Stomach (tissue), 9 donors: ENCODE data around the gene NUP93. TPM values are rescaled to one million over a fixed set of nuclear protein-coding genes. Genes with fewer than 3 reads are reported as not detected.

Source experiments
- DNase-seq, 2 donors: peaks; one replicate each; pipeline versions ENCODE4 v3.0.0 to v3.0.0-alpha.2; 2013 to 2019
- H3K27ac ChIP-seq, 5 donors: fragments of 200-600 bp in 4 of 5; sonication (generic) in 4 of 5; one replicate each; pipeline ENCODE4 v1.5.1; 2013 to 2019; ENCODE audit warnings: mild to moderate bottlenecking in 1 of 5, moderate library complexity in 1 of 5
- H3K27me3 ChIP-seq, 3 donors: fragments of 200-600 bp; sonication (generic); one replicate each; pipeline ENCODE4 v1.5.1; 2017 to 2019; ENCODE audit warnings: mixed run types in 1 of 3
- H3K36me3 ChIP-seq, 4 donors: fragments of 200-600 bp; sonication (generic); 1 replicate in 3 of 4; 2 replicates in 1 of 4; pipeline ENCODE4 v1.5.1; 2016 to 2019
- H3K4me1 ChIP-seq, 4 donors: fragments of 200-600 bp; sonication (generic); one replicate each; pipeline ENCODE4 v1.5.1; 2016 to 2019
- H3K4me3 ChIP-seq, 4 donors: fragments of 200-600 bp; sonication (generic) in 3 of 4; one replicate each; pipeline ENCODE4 v1.5.1; 2016 to 2019; ENCODE audit warnings: mild to moderate bottlenecking in 1 of 4
- H3K9me3 ChIP-seq, 4 donors: fragments of 200-600 bp; sonication (generic); one replicate each; pipeline ENCODE4 v1.5.1; 2016 to 2019
- EP300 ChIP-seq: sonication (generic); formaldehyde crosslinking; IDR thresholded peaks from one replicate; pipeline ENCODE4 v1.6.1; 2017; ENCODE audit warnings: antibody characterized with exemption
- POLR2A ChIP-seq, 4 donors: fragments of 450-650 bp; IDR thresholded peaks; one replicate each; pipeline ENCODE4 v1.6.1; 2016; ENCODE audit warnings: antibody characterized with exemption in 4 of 4, control low read depth in 2 of 4, mild to moderate bottlenecking in 1 of 4, moderate library complexity in 1 of 4
- POLR2AphosphoS5 ChIP-seq, 3 donors: sonication (generic); formaldehyde crosslinking; IDR thresholded peaks; one replicate each; pipeline ENCODE4 v1.6.1; 2016; ENCODE audit warnings: antibody characterized with exemption in 3 of 3
- WGBS, 5 donors: extraction: QIAGEN DNeasy Blood & Tissue Kit in 3 of 5; methylation state at CpG; one replicate each; pipeline versions ENCODE4 v1.1.5 to v1.1.7; 2013 to 2018; 5-methylcytosine and 5-hydroxymethylcytosine counted together
- intact Hi-C: fragments of 100-400 bp; cut with DNase I; formaldehyde crosslinking; loops from one replicate; pipeline ENCODE4 v1.15.1; 2023; ENCODE audit warnings: low total_unique reads
- polyA plus RNA-seq, 3 donors: library from polyadenylated mRNA; stranded (reverse); fragments of 200-250 nt; gene quantifications; one replicate each; pipeline ENCODE4 v1.2.3, GENCODE V29; 2013
- total RNA-seq, 5 donors: library from RNA; depleted of rRNA; stranded (reverse); fragments of >200 nt; gene quantifications; one replicate each; pipeline versions ENCODE4 v1.1.0 to v1.2.3, GENCODE V29; 2014 to 2016
- TF ChIP-seq, protein P1 (sequence below), 7 experiments: fragments of 450-650 bp in 4 of 7; fragments of 200-600 bp in 3 of 7; sonication (generic) in 3 of 7; IDR thresholded peaks; one replicate each; pipeline ENCODE4 v1.5.1; 2016 to 2019; ENCODE audit warnings: antibody characterized with exemption in 7 of 7, control low read depth in 2 of 7, mild to moderate bottlenecking in 1 of 7
- donor health status: healthy with polysubstance abuse.
- donor health status: Bipolar disorder and iron deficiency.
- donor health status: healthy.

Gene NUP93
- total and polyA plus RNA-seq, 8 donors: 26.7 to 184 (median 47.2) TPM

DNA sequence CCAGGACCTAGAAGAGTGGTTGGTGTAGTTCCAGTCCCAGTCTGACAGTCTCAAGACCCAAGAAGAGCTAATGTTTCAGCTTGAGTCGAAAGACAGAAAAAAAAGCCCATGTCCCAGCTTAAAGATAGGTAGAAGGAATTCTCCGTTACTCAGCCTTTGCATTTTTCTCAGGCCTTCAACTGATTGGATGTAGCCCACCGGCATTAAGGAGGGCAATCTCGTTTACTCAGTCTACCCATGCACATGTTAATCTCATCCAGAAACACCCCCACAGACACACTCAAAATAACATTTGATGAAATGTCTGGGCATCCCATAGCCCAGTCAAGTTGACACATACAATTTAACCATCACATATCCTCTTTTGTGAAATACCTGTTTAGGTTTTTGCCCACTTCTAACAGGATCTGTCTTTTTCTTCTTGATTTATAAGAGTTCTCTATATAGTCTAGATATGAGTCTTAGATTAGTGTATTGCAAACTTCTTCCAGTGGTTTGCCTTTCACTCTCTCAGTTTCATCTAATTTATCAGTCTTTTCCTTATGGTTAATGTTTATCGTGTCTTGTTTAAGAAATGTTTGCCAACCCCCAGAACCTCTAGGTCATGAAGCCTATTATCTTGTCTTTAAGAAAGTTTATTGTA, 7.6 kb upstream of the NUP93 start:
- intact Hi-C loops: no loop called here
- Histone ChIP-seq H3K4me1 (peaks cover 0 to 3% (median 0%) of the 10 kb centered on the region in 4 donors), H3K4me3 (no peak overlapping the region), H3K9me3 (no peaks in the 10 kb centered on the region), H3K27ac (no peak overlapping the region), H3K36me3 (no peaks in the 10 kb centered on the region), H3K27me3 (no peaks in the 10 kb centered on the region)
- DNase-seq: no peak
- 63 to 81% (median 67%) methylated on average over 5 of the region's 5 CpGs for WGBS, 5 donors
- no peak for TF ChIP-seq EP300
- TF ChIP-seq, protein P1, sequence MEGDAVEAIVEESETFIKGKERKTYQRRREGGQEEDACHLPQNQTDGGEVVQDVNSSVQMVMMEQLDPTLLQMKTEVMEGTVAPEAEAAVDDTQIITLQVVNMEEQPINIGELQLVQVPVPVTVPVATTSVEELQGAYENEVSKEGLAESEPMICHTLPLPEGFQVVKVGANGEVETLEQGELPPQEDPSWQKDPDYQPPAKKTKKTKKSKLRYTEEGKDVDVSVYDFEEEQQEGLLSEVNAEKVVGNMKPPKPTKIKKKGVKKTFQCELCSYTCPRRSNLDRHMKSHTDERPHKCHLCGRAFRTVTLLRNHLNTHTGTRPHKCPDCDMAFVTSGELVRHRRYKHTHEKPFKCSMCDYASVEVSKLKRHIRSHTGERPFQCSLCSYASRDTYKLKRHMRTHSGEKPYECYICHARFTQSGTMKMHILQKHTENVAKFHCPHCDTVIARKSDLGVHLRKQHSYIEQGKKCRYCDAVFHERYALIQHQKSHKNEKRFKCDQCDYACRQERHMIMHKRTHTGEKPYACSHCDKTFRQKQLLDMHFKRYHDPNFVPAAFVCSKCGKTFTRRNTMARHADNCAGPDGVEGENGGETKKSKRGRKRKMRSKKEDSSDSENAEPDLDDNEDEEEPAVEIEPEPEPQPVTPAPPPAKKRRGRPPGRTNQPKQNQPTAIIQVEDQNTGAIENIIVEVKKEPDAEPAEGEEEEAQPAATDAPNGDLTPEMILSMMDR (IDR thresholded peaks at IDR 0.05): no peak
- no peak for TF ChIP-seq POLR2A (IDR thresholded peaks at IDR 0.05)
- no peak for TF ChIP-seq POLR2AphosphoS5 (IDR thresholded peaks at IDR 0.05)

DNA sequence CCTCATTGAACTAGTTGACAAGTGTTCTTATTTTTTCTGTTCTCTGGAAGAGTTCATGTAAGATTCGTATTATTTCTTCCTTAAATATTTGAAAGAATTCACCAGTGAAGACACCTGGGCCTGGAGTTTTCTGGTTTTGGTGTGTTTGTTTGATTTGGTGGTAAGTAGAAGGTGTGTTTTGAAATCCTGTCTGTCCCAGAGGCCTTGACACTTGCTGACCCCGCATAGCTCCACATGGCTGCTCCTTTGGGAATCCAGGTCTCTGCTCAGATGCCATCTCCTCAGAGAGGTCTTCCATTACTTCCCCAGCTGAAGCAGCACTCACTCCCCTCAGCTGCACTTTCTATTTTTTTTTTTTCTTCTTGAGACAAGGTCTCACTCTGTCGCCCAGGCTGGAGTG, 5.7 kb upstream of the NUP93 start:
- Histone ChIP-seq H3K36me3 (no peaks in the 10 kb centered on the region), H3K4me1 (peaks cover 5 to 22% (median 9%) of the 10 kb centered on the region in 4 donors), H3K27ac (no peak overlapping the region), H3K4me3 (no peak overlapping the region), H3K27me3 (no peaks in the 10 kb centered on the region), H3K9me3 (no peaks in the 10 kb centered on the region)
- WGBS, 5 donors: 90 to 93% (median 92%) methylated on average over 3 of the region's 3 CpGs
- DNase-seq: no peak
- TF ChIP-seq EP300: no peak
- TF ChIP-seq POLR2A (IDR thresholded peaks at IDR 0.05): no peak
- TF ChIP-seq, protein P1 (IDR thresholded peaks at IDR 0.05): no peak
- intact Hi-C loops: no loop called here

DNA sequence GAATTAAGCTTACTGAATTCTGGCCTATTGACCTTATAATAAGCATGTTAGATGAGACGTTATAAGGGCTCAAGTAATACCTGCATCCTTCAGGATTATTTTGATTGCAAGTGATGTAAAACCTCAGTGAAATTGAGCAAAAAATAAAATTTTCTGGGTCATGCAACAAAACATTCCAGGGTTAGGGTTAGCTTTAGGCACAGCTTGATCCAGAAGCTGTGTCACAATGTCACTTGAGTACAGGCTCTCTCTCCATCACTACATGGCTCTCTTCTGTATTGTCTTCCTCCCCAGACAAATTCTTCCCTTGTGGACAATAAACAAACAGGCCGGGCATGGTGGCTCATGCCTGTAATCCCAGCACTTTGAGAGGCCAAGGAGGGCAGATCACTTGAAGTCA, 3.6 kb upstream of the NUP93 start:
- DNase-seq: no peak
- 72 to 90% (median 85%) methylated on average over 2 of the region's 2 CpGs for WGBS, 5 donors
- no peak for TF ChIP-seq POLR2A (IDR thresholded peaks at IDR 0.05)
- H3K36me3 ChIP-seq: no peaks in the 10 kb centered on the region
- intact Hi-C loops: no loop called here
- no peaks in the 10 kb centered on the region for H3K27me3 ChIP-seq
- no peak overlapping the region for H3K27ac ChIP-seq
- H3K4me3 ChIP-seq: no peak overlapping the region
- H3K4me1 ChIP-seq: peaks cover 15 to 36% (median 23%) of the 10 kb centered on the region in 4 donors
- no peaks in the 10 kb centered on the region for H3K9me3 ChIP-seq

DNA sequence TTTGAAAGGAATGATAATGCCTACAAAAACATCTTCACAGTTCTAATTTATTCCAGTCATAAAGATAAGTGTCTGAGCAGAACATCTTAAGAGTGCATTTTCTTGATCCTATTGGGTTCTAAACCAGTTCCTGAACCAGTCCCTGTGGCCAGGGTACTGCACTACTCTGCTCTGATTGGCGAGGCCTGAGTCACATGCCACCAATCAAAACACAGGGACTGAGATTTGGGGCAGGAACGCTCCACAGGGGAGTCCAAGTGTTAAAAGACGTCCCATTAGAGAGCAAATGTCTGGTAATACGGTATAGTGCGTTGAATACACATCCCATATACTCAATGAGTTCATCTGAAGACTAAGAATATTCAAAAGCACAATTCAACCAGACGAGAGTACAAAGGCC, 3.0 kb upstream of the NUP93 start:
- Histone ChIP-seq H3K9me3 (no peaks in the 10 kb centered on the region), H3K27me3 (no peaks in the 10 kb centered on the region), H3K4me1 (peaks cover 15 to 42% (median 26%) of the 10 kb centered on the region in 4 donors), H3K36me3 (no peaks in the 10 kb centered on the region), H3K4me3 (no peak overlapping the region), H3K27ac (no peak overlapping the region)
- TF ChIP-seq POLR2AphosphoS5 (IDR thresholded peaks at IDR 0.05): no peak
- TF ChIP-seq, protein P1 (IDR thresholded peaks at IDR 0.05): no peak
- TF ChIP-seq EP300: no peak
- no peak for TF ChIP-seq POLR2A (IDR thresholded peaks at IDR 0.05)
- DNase-seq: no peak
- intact Hi-C loops: no loop called here
- 91 to 95% (median 93%) methylated on average over 6 of the region's 6 CpGs for WGBS, 5 donors

DNA sequence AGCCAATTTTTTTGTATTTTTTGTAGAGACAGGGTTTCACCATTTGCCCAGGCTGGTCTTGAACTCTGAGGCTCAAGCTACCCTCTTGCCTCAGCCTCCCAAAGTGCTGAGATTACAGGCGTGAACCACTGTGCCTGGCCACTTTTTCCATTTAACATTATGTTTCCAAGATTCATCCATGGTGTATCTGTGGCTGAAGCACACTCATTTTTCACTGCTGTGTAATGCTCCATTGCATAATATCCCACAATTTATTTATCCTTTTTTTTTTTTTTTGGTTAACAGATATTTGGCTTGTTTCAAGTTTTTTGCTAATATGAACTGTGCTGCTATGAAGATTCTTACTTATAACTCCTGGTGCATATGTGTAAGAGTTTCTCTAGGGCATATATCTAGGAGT, 1.9 kb upstream of the NUP93 start:
- WGBS, 5 donors: 88 to 100% (median 94%) methylated on average over 1 of the region's 1 CpG
- no peak overlapping the region for H3K4me3 ChIP-seq
- no peaks in the 10 kb centered on the region for H3K36me3 ChIP-seq
- no peak overlapping the region for H3K27ac ChIP-seq
- intact Hi-C loops: no loop called here
- no peak for DNase-seq
- no peaks in the 10 kb centered on the region for H3K27me3 ChIP-seq
- H3K4me1 ChIP-seq: peaks cover 15 to 46% (median 27%) of the 10 kb centered on the region in 4 donors
- H3K9me3 ChIP-seq: no peaks in the 10 kb centered on the region
- TF ChIP-seq EP300 (no peak), POLR2AphosphoS5 (IDR thresholded peaks at IDR 0.05) (no peak), POLR2A (IDR thresholded peaks at IDR 0.05) (no peak)
- TF ChIP-seq, protein P1 (IDR thresholded peaks at IDR 0.05): no peak
